GM06990 (cell line): ENCODE data around the gene RRP1.

Experiments used
- DNase-seq: peaks from one replicate; pipeline ENCODE4 v3.0.0-alpha.2; 2011; ENCODE audit not compliant: insufficient read length; ENCODE audit errors: extremely low read depth
- H3K27me3 ChIP-seq: replicated peaks from 2 replicates; pipeline ENCODE4 v1.6.0; 2011; ENCODE audit warnings: low read length; ENCODE audit not compliant: control insufficient read depth, insufficient read depth
- H3K36me3 ChIP-seq: 2 replicates; pipeline ENCODE4 v1.5.1; 2011; ENCODE audit warnings: low read length; ENCODE audit not compliant: control insufficient read depth, insufficient read depth
- H3K4me3 ChIP-seq: replicated peaks from 2 replicates; pipeline ENCODE4 v1.5.1; 2011; ENCODE audit warnings: low read depth, mild to moderate bottlenecking, control low read depth, low read length
- TF ChIP-seq, protein P1 (sequence below): IDR thresholded peaks from 2 replicates; pipeline ENCODE4 v1.5.1; 2011; ENCODE audit warnings: low read length, control low read depth, mild to moderate bottlenecking, inconsistent platforms; ENCODE audit not compliant: insufficient read depth, poor library complexity, severe bottlenecking

Gene RRP1

DNA sequence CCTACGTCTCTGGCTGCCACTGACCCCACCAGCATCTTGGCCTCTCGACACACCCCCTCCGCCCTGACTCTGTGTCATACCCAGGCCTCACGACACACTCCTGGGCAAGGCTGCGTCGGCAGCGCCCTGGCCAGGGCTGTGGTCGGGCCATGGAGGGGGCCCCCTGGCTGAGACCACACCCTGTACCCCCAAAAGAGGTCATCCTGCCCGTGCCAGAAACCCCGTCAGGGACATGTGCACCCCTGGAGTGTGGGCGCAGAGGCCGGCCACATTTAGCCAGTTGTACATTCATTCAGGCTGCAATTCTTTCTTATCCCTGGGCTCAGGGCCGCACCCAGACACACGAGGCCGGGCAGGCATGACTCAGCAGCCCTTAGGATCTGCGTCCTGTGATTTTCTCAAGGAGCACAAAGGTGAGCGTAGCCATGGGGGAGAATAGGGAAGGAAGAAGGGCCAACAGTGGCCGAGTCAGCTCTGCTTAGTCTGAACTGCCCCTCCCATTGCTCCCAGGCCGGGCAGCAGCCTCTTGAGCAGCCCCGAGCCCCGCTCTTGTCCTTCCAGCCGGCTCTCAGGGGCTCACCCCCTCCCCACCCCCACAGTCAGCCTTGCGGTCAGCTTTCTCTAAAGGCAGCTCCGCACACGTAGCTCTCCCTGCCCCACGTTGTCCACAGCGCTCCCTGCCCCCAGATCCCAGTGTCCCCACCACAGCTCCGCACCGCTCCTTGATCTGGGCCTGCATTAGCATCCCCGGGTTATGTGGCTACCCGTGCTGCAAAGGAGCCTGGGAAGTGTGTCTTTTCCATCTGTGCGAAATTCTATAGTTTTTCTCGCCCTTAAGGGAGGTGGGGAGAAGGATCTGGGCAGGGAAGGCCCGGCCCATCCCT lies 21.2 kb upstream of the RRP1 start:
- no peaks in the 10 kb centered on the region for H3K27me3 ChIP-seq
- TF ChIP-seq, protein P1, sequence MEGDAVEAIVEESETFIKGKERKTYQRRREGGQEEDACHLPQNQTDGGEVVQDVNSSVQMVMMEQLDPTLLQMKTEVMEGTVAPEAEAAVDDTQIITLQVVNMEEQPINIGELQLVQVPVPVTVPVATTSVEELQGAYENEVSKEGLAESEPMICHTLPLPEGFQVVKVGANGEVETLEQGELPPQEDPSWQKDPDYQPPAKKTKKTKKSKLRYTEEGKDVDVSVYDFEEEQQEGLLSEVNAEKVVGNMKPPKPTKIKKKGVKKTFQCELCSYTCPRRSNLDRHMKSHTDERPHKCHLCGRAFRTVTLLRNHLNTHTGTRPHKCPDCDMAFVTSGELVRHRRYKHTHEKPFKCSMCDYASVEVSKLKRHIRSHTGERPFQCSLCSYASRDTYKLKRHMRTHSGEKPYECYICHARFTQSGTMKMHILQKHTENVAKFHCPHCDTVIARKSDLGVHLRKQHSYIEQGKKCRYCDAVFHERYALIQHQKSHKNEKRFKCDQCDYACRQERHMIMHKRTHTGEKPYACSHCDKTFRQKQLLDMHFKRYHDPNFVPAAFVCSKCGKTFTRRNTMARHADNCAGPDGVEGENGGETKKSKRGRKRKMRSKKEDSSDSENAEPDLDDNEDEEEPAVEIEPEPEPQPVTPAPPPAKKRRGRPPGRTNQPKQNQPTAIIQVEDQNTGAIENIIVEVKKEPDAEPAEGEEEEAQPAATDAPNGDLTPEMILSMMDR, result no peak
- H3K36me3 ChIP-seq, result peaks cover 4% of the 10 kb centered on the region
- DNase-seq, result no peak
- H3K4me3 ChIP-seq, result no peak overlapping the region

DNA sequence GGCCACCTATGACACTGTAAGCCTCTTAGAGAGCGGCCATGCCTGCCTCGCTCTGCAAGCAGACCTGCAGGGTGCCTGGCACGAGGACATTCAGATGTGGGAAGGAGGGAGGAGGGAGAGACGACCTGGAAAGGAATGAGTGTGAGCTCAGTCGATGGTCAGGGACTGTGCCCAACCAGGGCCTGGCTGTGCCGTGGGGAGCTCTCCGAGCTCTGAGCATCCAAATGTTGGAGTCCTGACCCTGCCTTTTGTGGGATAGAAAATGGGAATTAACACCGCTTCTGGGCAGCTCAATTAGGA lies 20.6 kb upstream of the RRP1 start:
- Histone ChIP-seq H3K4me3 (no peak overlapping the region), H3K36me3 (peaks cover 7% of the 10 kb centered on the region), H3K27me3 (no peaks in the 10 kb centered on the region)
- TF ChIP-seq, protein P1, result no peak
- no peak for DNase-seq

DNA sequence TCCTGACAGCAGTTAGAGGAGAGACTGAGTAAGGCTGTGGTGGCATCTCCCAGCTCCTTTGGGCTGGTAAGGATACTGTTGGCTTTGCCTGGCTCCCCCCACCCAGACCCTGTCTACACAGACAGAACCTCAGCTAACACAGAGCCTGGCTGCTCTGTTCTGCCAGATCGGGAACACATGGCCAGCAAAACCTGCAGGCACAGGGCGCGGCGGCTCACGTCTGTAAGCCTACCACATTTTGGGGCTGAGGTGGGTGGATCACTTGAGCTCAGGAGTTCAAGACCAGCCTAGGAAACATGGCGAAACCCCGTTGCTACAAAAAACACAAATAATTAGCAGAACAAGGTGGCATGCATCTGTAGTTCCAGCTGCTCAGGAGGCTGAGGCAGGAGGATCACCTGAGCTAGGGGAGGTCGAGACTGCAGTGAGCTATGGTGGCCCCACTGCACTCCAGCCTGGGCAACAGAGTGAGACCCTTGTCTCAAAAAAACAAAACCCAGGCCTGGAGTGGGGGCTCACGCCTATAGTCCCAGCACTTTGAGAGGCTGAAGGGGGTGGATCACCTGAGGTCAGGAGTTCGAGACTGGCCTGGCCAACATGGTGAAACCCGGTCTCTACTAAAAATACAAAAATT lies 19.9 kb upstream of the RRP1 start:
- no peak for DNase-seq
- H3K4me3 ChIP-seq, result no peak overlapping the region
- H3K36me3 ChIP-seq, result peaks cover 5% of the 10 kb centered on the region
- H3K27me3 ChIP-seq, result no peaks in the 10 kb centered on the region
- TF ChIP-seq, protein P1, result no peak

DNA sequence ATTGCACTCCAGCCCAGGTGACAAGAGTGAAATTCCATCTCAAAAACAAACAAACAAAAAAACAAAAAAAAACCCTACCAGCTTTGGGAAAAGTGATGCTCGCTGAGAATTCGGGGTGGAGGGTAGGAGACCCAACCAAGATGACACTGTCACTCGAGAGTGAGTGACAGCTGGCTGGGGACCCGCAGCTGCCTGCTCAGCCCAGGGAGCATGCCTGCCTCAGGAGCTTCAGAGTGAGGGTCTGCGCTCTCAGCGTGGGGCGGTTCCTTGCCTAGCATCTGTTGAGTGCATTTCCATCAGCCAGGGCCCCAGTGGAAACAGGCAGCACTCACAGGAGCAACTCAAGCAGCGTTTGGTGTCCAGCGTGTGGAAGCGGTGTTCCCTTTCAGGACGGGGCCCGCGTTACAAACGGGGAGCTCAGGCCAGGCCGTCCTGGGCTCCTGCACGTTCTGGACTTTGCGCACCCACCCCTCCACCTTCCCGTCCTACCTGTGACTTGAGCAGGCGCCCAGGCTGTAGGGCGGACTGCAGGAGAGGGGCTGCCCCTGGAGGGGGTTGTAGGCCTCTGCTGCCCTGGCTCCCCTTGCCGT lies 19.2 kb upstream of the RRP1 start:
- TF ChIP-seq, protein P1, result no peak
- H3K27me3 ChIP-seq, result no peaks in the 10 kb centered on the region
- H3K36me3 ChIP-seq, result peaks cover 5% of the 10 kb centered on the region
- no peak for DNase-seq
- no peak overlapping the region for H3K4me3 ChIP-seq

DNA sequence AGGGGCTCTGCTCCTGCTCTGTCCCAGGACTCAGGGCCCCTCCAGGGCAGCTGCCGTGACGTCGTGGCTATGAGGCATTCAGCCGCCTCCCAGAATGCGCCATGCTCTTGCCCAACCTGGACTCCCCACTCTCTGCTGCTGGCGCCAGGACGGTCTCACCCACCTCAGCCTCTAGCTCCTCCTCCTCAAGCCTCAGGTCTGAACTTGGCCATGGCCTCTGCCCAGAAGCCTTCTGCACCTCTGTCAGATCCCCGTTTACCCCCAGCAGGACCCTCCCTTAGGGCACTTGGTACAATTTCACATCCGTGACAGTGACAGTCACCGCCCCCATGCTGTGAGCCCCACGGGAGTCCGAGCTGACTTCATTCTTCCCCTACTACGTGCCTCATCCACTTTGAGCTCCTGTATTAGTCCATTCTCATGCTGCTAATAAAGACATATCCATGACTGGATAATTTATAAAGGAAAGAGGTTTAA lies 18.1 kb upstream of the RRP1 start:
- Histone ChIP-seq H3K27me3 (no peaks in the 10 kb centered on the region), H3K4me3 (no peak overlapping the region), H3K36me3 (peaks cover 5% of the 10 kb centered on the region)
- DNase-seq, result no peak
- TF ChIP-seq, protein P1, result no peak
